ENCODE results near the gene REM1. TPM values are rescaled to one million over a fixed set of nuclear protein-coding genes. Genes with fewer than 3 reads are reported as not detected.
A peak's percentile ranks its signal among the peaks of the same experiment; 100 is the strongest.

REM1 gene
- total RNA-seq, 4 donors from 2014 or later = 0.57 to 2.3 (median 0.64) TPM; not detected in 1

DNA sequence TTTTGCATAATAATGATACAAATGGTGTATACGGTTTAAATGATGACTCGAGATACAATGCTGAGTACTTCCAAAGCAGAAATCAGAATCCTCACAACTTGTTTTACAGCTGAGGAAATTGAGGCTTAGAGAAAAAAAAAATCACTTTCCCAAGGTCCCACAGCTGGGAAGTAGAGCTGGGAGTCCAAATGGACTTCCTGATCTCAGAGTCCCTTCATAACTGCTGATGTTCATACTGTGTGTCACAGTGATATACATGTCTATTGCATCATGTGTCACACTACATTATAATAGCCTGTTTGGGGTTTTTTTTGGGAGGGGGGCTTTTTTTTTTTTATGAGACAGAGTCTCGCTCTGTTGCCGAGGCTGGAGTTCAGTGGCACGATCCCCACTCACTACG, 47.6 kb downstream of the REM1 start:
- no peak for DNase-seq (ENCODE audit: low spot score in 2 of 2)
- H3K4me1 ChIP-seq = peaks cover 21% of the 10 kb centered on the region
- no peak overlapping the region for H3K27ac ChIP-seq
- no peak for TF ChIP-seq POLR2AphosphoS5 (IDR thresholded peaks at IDR 0.05)
- no peak for TF ChIP-seq POLR2A (IDR thresholded peaks at IDR 0.05)
- TF ChIP-seq EP300 (IDR thresholded peaks at IDR 0.05) = no peak
- TF ChIP-seq, protein P1, sequence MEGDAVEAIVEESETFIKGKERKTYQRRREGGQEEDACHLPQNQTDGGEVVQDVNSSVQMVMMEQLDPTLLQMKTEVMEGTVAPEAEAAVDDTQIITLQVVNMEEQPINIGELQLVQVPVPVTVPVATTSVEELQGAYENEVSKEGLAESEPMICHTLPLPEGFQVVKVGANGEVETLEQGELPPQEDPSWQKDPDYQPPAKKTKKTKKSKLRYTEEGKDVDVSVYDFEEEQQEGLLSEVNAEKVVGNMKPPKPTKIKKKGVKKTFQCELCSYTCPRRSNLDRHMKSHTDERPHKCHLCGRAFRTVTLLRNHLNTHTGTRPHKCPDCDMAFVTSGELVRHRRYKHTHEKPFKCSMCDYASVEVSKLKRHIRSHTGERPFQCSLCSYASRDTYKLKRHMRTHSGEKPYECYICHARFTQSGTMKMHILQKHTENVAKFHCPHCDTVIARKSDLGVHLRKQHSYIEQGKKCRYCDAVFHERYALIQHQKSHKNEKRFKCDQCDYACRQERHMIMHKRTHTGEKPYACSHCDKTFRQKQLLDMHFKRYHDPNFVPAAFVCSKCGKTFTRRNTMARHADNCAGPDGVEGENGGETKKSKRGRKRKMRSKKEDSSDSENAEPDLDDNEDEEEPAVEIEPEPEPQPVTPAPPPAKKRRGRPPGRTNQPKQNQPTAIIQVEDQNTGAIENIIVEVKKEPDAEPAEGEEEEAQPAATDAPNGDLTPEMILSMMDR (IDR thresholded peaks at IDR 0.05) = no peak
- no peaks in the 10 kb centered on the region for H3K9me3 ChIP-seq
- H3K27me3 ChIP-seq = no peaks in the 10 kb centered on the region
- H3K4me3 ChIP-seq = no peak overlapping the region
- H3K36me3 ChIP-seq = peaks cover 16% of the 10 kb centered on the region
- 82% methylated on average over 6 of the region's 6 CpGs for WGBS

DNA sequence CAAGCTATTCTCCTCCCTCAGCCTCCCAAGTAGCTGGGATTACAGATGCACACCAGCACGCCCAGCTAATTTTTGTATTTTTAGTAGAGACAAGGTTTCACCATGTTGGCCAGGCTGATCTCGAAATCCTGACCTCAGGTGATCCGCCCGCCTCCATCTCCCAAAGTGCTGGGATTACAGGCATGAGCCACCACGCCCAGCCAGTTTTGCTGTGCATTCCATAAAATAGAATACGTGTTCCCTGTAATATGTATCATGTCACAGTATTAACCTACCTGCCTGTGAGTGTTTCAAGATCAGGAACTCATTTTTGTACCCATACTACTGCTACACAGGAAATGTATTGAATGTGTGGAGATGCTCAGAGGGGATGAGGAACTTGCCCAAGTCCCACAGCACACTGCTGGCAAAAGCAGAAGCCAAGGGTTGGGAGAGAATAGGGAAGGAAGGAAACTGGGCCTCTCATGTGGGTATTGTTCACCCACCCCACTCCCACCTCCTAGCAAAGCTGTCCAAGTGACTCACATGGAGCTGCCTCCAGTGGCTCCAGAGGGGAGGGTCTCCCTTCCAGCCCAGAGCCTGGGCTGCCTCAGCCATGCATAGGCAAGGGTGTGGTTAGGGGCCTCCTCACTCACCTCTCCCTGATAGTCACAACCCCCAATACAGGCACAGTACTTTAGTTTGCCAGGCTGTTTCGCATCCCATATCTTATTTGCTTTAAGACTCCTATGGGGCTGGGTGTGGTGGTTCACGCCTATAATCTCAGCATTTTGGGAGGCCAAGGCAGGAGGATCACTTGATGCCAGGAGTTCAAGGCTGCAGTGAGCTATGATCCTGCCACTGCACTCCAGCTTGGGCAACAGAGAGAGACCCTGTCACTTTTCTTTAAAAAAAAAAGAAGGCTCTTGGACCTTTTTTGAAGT, 48.5 kb downstream of the REM1 start:
- no peaks in the 10 kb centered on the region for H3K27me3 ChIP-seq
- peak overlapping the region; percentile 29 for H3K27ac ChIP-seq
- H3K4me3 ChIP-seq = no peak overlapping the region
- peaks cover 20% of the 10 kb centered on the region for H3K4me1 ChIP-seq
- no peak for TF ChIP-seq EP300 (IDR thresholded peaks at IDR 0.05)
- TF ChIP-seq, protein P1 (IDR thresholded peaks at IDR 0.05) = no peak
- TF ChIP-seq POLR2AphosphoS5 (IDR thresholded peaks at IDR 0.05) = no peak
- no peak for TF ChIP-seq POLR2A (IDR thresholded peaks at IDR 0.05)
- H3K36me3 ChIP-seq = peaks cover 25% of the 10 kb centered on the region
- H3K9me3 ChIP-seq = no peaks in the 10 kb centered on the region
- 71% methylated on average over 8 of the region's 8 CpGs for WGBS
- no peak for DNase-seq (ENCODE audit: low spot score in 2 of 2)

DNA sequence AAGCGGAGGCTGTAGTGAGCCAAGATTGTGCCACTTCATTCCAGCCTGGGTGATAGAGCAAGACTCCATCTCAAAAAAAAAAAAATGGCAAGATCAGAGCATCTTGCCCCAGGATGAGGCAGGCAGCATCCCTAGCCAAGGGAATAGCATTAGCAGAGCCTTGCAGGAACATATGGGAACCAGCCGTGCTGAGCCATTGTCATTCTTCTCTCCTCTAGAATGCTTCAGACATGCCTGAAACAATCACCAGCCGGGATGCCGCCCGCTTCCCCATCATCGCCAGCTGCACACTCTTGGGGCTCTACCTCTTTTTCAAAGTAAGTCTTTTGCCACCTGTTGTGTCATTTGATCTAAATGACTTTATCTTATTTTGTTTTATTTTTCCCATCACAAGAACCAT, 52.2 kb downstream of the REM1 start:
- Histone ChIP-seq H3K4me3 (no peak overlapping the region), H3K27ac (no peak overlapping the region), H3K9me3 (no peaks in the 10 kb centered on the region), H3K4me1 (peaks cover 20% of the 10 kb centered on the region), H3K36me3 (peaks cover 60% of the 10 kb centered on the region), H3K27me3 (no peaks in the 10 kb centered on the region)
- no peak for DNase-seq (ENCODE audit: low spot score in 2 of 2)
- 84% methylated on average over 6 of the region's 6 CpGs for WGBS
- TF ChIP-seq, protein P1 (IDR thresholded peaks at IDR 0.05) = no peak
- TF ChIP-seq POLR2A (IDR thresholded peaks at IDR 0.05) (no peak), EP300 (IDR thresholded peaks at IDR 0.05) (no peak), POLR2AphosphoS5 (IDR thresholded peaks at IDR 0.05) (no peak)

Other genes starting within 250 kb of the REM1 start
- not detected for gene DEFB115, start 217.6 kb upstream of the REM1 start, total RNA-seq
- gene DEFB116, start 166.7 kb upstream of the REM1 start, total RNA-seq = not detected
- not detected for gene DEFB118, start 106.7 kb upstream of the REM1 start, total RNA-seq
- gene DEFB119, start 84.7 kb upstream of the REM1 start, total RNA-seq = not detected
- not detected for gene DEFB121, start 69.1 kb upstream of the REM1 start, total RNA-seq
- not detected for gene DEFB123, start 34.7 kb upstream of the REM1 start, total RNA-seq
- not detected for gene DEFB124, start 161 bp upstream of the REM1 start, total RNA-seq
- 10 to 100 TPM; 44.3 to 59.7 (median 54.4) TPM for gene HM13, start 39.2 kb downstream of the REM1 start, total RNA-seq
- gene ID1, start 130.0 kb downstream of the REM1 start, total RNA-seq = 100 to 1,000 TPM; 335 to 766 (median 507) TPM
- gene COX4I2, start 162.6 kb downstream of the REM1 start, total RNA-seq = 1 to 10 TPM in 1 of 4 donors, not detected in 3; 2.7 TPM
- gene BCL2L1, start 247.6 kb downstream of the REM1 start, total RNA-seq = 100 to 1,000 TPM; 104 to 120 (median 107) TPM

All from suprapubic skin (tissue), 4 donors.